H9 (cell line): ENCODE data around the gene NEDD9. TPM values are rescaled to one million over a fixed set of nuclear protein-coding genes. Genes with fewer than 3 reads are reported as not detected.

Experiments
- DNase-seq: peaks from one replicate; pipeline ENCODE4 v3.0.0-alpha.2; 2017
- H2AFZ ChIP-seq: one replicate; pipeline ENCODE4 v1.6.1; 2013; ENCODE audit warnings: mild to moderate bottlenecking, low read length, control low read depth, moderate library complexity
- H2AK5ac ChIP-seq: 2 replicates; pipeline ENCODE4 v1.6.1; 2013; ENCODE audit warnings: low read length, control low read depth, mixed read lengths; ENCODE audit not compliant: insufficient read length
- H2BK120ac ChIP-seq: one replicate; pipeline ENCODE4 v1.6.1; 2013; ENCODE audit warnings: low read depth, mild to moderate bottlenecking, low read length, control low read depth, inconsistent platforms; ENCODE audit not compliant: poor library complexity, severe bottlenecking
- H2BK12ac ChIP-seq: 2 replicates; pipeline ENCODE4 v1.6.1; 2013; ENCODE audit warnings: low read length, control low read depth, mixed read lengths, low read depth; ENCODE audit not compliant: insufficient read length
- H2BK15ac ChIP-seq: 2 replicates; pipeline ENCODE4 v1.6.1; 2013; ENCODE audit warnings: low read depth, low read length, control low read depth
- H2BK20ac ChIP-seq: one replicate; pipeline ENCODE4 v1.6.1; 2013; ENCODE audit warnings: low read depth, mild to moderate bottlenecking, low read length, control low read depth, inconsistent platforms; ENCODE audit not compliant: poor library complexity, severe bottlenecking
- H2BK5ac ChIP-seq: 2 replicates; pipeline ENCODE4 v1.6.1; 2013; ENCODE audit warnings: low read length, control low read depth, mixed read lengths; ENCODE audit not compliant: insufficient read length
- H3K14ac ChIP-seq: 2 replicates; pipeline ENCODE4 v1.6.1; 2013; ENCODE audit warnings: low read length, control low read depth; ENCODE audit not compliant: insufficient read depth
- H3K18ac ChIP-seq: 2 replicates; pipeline ENCODE4 v1.6.1; 2013; ENCODE audit warnings: low read depth, mild to moderate bottlenecking, mixed read lengths, low read length, control low read depth; ENCODE audit not compliant: insufficient read length
- H3K23ac ChIP-seq: 2 replicates; pipeline ENCODE4 v1.6.1; 2013; ENCODE audit warnings: low read length, control low read depth, mixed read lengths, low read depth; ENCODE audit not compliant: insufficient read length
- H3K23me2 ChIP-seq: 2 replicates; pipeline ENCODE4 v1.6.1; 2013; ENCODE audit warnings: low read depth, mild to moderate bottlenecking, mixed read lengths, low read length, control low read depth; ENCODE audit not compliant: insufficient read length, poor library complexity, severe bottlenecking
- H3K27ac ChIP-seq: 2 replicates; pipeline ENCODE4 v1.5.1; 2013; ENCODE audit warnings: low read length, control low read depth, mixed read lengths, low read depth; ENCODE audit not compliant: insufficient read length
- H3K27me3 ChIP-seq: 2 replicates; pipeline ENCODE4 v1.6.1; 2013; ENCODE audit warnings: low read length, control low read depth, inconsistent platforms; ENCODE audit not compliant: insufficient read depth
- H3K4ac ChIP-seq: 2 replicates; pipeline ENCODE4 v1.6.1; 2013; ENCODE audit warnings: low read depth, mild to moderate bottlenecking, control low read depth, inconsistent platforms, low read length, moderate library complexity
- H3K4me1 ChIP-seq: 2 replicates; pipeline ENCODE4 v1.6.1; 2013; ENCODE audit warnings: low read length, control low read depth, inconsistent platforms; ENCODE audit not compliant: insufficient read depth
- H3K4me2 ChIP-seq: 2 replicates; pipeline ENCODE4 v1.6.1; 2013; ENCODE audit warnings: low read length, control low read depth, mixed read lengths; ENCODE audit not compliant: insufficient read length, insufficient read depth
- H3K56ac ChIP-seq: 2 replicates; pipeline ENCODE4 v1.6.1; 2013; ENCODE audit warnings: low read depth, mild to moderate bottlenecking, mixed read lengths, low read length, control low read depth; ENCODE audit not compliant: insufficient read length
- H3K79me1 ChIP-seq: 2 replicates; pipeline ENCODE4 v1.6.1; 2013; ENCODE audit warnings: low read depth, mild to moderate bottlenecking, moderate library complexity, low read length, control low read depth, inconsistent platforms; ENCODE audit not compliant: insufficient read depth, poor library complexity, severe bottlenecking
- H3K79me2 ChIP-seq: 2 replicates; pipeline ENCODE4 v1.6.1; 2013; ENCODE audit warnings: low read length, control low read depth, inconsistent platforms; ENCODE audit not compliant: insufficient read depth
- H3K9ac ChIP-seq: 2 replicates; pipeline ENCODE4 v1.6.1; 2013; ENCODE audit warnings: low read length, control low read depth, mixed read lengths; ENCODE audit not compliant: insufficient read length; ENCODE audit errors: extremely low read depth
- H3K9me3 ChIP-seq: one replicate; pipeline ENCODE4 v1.6.1; 2013; ENCODE audit warnings: low read depth, low read length, inconsistent platforms; ENCODE audit not compliant: control insufficient read depth
- H3T11ph ChIP-seq: one replicate; pipeline ENCODE4 v1.6.1; 2013; ENCODE audit warnings: mild to moderate bottlenecking, low read length, control low read depth, inconsistent platforms
- H4K20me1 ChIP-seq: one replicate; pipeline ENCODE4 v1.6.1; 2013; ENCODE audit not compliant: control insufficient read depth, insufficient read length, insufficient read depth
- H4K5ac ChIP-seq: 2 replicates; pipeline ENCODE4 v1.6.1; 2013; ENCODE audit warnings: low read depth, mild to moderate bottlenecking, mixed read lengths, low read length, control low read depth; ENCODE audit not compliant: insufficient read length
- H4K8ac ChIP-seq: replicated peaks from 2 replicates; pipeline ENCODE4 v1.6.1; 2013; ENCODE audit warnings: low read length, control low read depth, mixed read lengths, low read depth; ENCODE audit not compliant: insufficient read length
- H4K91ac ChIP-seq: 2 replicates; pipeline ENCODE4 v1.6.1; 2013; ENCODE audit warnings: low read depth, mild to moderate bottlenecking, moderate library complexity, mixed read lengths, low read length, control low read depth; ENCODE audit not compliant: insufficient read length
- H3K27ac Mint-ChIP-seq, 3 experiments: 2 replicates in 2 of 3; 3 replicates in 1 of 3; pipeline ENCODE4 v1.8.0; 2020 to 2021; ENCODE audit warnings: mixed read lengths in 3 of 3, mild to moderate bottlenecking in 1 of 3, moderate library complexity in 1 of 3
- H3K27me3 Mint-ChIP-seq: 2 replicates; pipeline ENCODE4 v1.8.0; 2021; ENCODE audit warnings: low read depth, mild to moderate bottlenecking, moderate library complexity, mixed read lengths
- H3K36me3 Mint-ChIP-seq, 3 experiments: 2 replicates in 2 of 3; 3 replicates in 1 of 3; pipeline ENCODE4 v1.8.0; 2020 to 2021; ENCODE audit warnings: low read depth in 3 of 3, mixed read lengths in 3 of 3; ENCODE audit not compliant: insufficient read depth in 1 of 3
- H3K4me1 Mint-ChIP-seq, 2 experiments: 2 replicates each; pipeline ENCODE4 v1.8.0; 2020; ENCODE audit warnings: mixed read lengths in 2 of 2
- H3K4me3 Mint-ChIP-seq, 2 experiments: 2 replicates in 1 of 2; 3 replicates in 1 of 2; pipeline ENCODE4 v1.8.0; 2020 to 2021; ENCODE audit warnings: mild to moderate bottlenecking in 2 of 2, mixed read lengths in 2 of 2, moderate library complexity in 1 of 2
- H3K9me3 Mint-ChIP-seq, 2 experiments: 2 replicates in 1 of 2; 3 replicates in 1 of 2; pipeline ENCODE4 v1.8.0; 2020; ENCODE audit warnings: mild to moderate bottlenecking in 2 of 2, mixed read lengths in 2 of 2, moderate library complexity in 1 of 2
- CTCF ChIP-seq: fragments of 200-600 bp; sonication (generic); conservative IDR thresholded peaks from 3 replicates; pipeline ENCODE4 v1.8.0; 2021; ENCODE audit warnings: antibody characterized with exemption, mild to moderate bottlenecking
- WGBS: extraction: QIAGEN DNeasy Blood & Tissue Kit; methylation state at CpG from one replicate; pipeline ENCODE4 v1.1.7; 2013; ENCODE audit warnings: missing lambda C conversion rate, low lambda C conversion rate, mixed read lengths; ENCODE audit not compliant: insufficient read length; ENCODE audit errors: extremely low coverage; 5-methylcytosine and 5-hydroxymethylcytosine counted together
- total RNA-seq: library from RNA; stranded (reverse); gene quantifications from 2 replicates; pipeline ENCODE4 v1.2.1, GENCODE V29; 2021

NEDD9 gene
- total RNA-seq, 1 experiment from 2014 or later: 5.5 TPM

GRCh38 chr6:11219400-11219834, 13.1 kb downstream of the NEDD9 start:
- H3K27me3 Mint-ChIP-seq: no peaks in the 10 kb centered on the region
- no peak overlapping the region for H3K56ac ChIP-seq
- H2BK120ac ChIP-seq: no peak overlapping the region
- H3K23me2 ChIP-seq: no peaks in the 10 kb centered on the region
- no peak for DNase-seq
- H3K27me3 ChIP-seq: no peaks in the 10 kb centered on the region
- no peak overlapping the region for H3K4me3 Mint-ChIP-seq
- no peak overlapping the region for H3K9ac ChIP-seq
- H3K18ac ChIP-seq: no peak overlapping the region
- H3K27ac Mint-ChIP-seq: no peak overlapping the region; a peak in 1 of 7 replicates
- H2AK5ac ChIP-seq: no peak overlapping the region
- H3K4me1 Mint-ChIP-seq: peaks cover 35 to 45% of the 10 kb centered on the region in 2 experiments
- no peak overlapping the region for H2AFZ ChIP-seq
- H2BK20ac ChIP-seq: no peak overlapping the region
- H4K8ac ChIP-seq: no peak overlapping the region
- no peaks in the 10 kb centered on the region for H3K9me3 ChIP-seq
- no peak overlapping the region for H3K4me2 ChIP-seq
- H3K36me3 Mint-ChIP-seq: no peaks in the 10 kb centered on the region; a peak in 1 of 7 replicates
- no peak overlapping the region for H3K4ac ChIP-seq
- H3K14ac ChIP-seq: no peak overlapping the region
- H3K79me1 ChIP-seq: peaks cover 4% of the 10 kb centered on the region
- H3T11ph ChIP-seq: no peak overlapping the region
- H2BK15ac ChIP-seq: no peak overlapping the region
- H4K5ac ChIP-seq: no peak overlapping the region
- H4K20me1 ChIP-seq: no peaks in the 10 kb centered on the region
- no peak overlapping the region for H2BK12ac ChIP-seq
- H3K79me2 ChIP-seq: no peaks in the 10 kb centered on the region; the same call in 1 of the 2 replicates
- no peak overlapping the region for H4K91ac ChIP-seq
- H2BK5ac ChIP-seq: no peak overlapping the region
- H3K9me3 Mint-ChIP-seq: no peaks in the 10 kb centered on the region
- TF ChIP-seq CTCF: no peak
- no CpG with 5 or more reads among the region's 4 CpGs for WGBS
- no peak overlapping the region for H3K23ac ChIP-seq
- peaks cover 7% of the 10 kb centered on the region; the same call in 1 of the 2 replicates for H3K4me1 ChIP-seq
- H3K27ac ChIP-seq: no peak overlapping the region
